HG02588 (cell line): ENCODE results near the gene HES6.

Source experiments
- ATAC-seq: cut with Tn5 transposase; IDR thresholded peaks from one replicate; pipeline ENCODE4 v1.9.1; 2021; ENCODE audit warnings: mild to moderate bottlenecking, moderate library complexity; ENCODE audit not compliant: unreplicated experiment

Gene HES6, protein sequence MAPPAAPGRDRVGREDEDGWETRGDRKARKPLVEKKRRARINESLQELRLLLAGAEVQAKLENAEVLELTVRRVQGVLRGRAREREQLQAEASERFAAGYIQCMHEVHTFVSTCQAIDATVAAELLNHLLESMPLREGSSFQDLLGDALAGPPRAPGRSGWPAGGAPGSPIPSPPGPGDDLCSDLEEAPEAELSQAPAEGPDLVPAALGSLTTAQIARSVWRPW

DNA sequence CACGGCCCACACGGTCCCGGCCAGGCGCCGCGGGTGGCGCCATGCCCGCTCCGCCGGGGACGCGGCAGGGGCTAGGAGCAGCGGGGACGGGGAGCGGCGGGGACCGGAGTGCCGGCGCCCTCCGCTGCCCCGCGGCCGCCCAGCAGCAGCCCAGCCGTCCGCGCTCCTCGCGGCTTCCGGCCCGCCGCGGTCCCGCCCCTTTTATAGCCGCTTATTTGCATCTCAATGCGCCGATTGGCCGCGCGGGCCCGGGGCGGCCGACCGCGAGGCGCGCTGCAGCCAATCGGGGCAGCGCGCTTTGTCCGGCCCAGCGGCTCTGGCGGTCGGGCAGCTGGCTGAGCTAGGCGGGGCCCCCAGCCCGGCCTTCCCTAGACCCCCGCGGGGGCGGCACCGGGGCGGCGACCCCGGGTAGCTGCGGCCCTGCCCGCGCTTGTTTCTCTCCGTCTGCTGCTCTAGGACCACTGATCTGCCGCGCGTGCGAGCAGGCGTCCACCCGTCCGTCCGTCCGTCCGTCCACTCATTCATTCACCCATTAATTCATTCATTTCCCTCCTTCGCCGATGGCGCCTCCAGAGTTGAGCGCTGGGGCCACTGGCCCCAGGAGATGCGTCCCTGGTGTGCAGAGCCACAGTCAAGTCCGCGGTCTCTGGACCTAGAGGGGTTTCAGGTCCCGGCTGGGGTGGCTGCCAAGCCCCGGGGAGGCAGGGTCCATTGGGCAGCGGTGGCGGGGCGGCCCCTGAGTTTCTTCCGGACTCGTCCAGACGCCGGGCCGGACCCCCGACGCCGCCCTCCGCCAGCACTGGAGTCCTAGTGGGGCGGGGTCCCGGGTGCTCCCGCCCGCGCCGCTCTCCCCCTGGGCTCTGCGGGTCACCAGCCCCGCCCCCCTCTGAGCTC, at the start of gene HES6:
TSS of gene HES6 (minus strand) at position 176 of the 894 bp plus-strand sequence. CDS start at position 43, 133 bp downstream.
- ATAC-seq = peak; percentile 87

DNA sequence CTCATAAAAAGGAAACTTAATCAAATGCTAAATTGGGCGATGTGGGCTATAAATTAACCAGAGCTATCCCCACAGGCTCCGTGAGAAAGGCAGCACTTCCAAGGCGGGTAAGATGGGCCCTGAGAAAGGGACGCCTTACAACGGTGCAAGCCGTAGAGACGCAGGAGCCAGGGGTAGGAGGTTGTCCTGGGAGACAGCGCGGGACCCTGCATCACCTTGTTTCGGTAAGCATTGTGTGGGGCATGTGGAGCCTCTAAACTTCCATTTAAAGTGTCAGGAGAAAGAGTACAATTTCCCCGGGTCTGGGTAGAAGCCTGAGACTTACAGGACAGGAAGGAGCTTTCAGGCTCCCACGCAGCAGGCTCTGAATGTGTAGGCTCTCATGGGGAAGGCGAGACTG, 49.7 kb upstream of the HES6 start:
- no peak for ATAC-seq

DNA sequence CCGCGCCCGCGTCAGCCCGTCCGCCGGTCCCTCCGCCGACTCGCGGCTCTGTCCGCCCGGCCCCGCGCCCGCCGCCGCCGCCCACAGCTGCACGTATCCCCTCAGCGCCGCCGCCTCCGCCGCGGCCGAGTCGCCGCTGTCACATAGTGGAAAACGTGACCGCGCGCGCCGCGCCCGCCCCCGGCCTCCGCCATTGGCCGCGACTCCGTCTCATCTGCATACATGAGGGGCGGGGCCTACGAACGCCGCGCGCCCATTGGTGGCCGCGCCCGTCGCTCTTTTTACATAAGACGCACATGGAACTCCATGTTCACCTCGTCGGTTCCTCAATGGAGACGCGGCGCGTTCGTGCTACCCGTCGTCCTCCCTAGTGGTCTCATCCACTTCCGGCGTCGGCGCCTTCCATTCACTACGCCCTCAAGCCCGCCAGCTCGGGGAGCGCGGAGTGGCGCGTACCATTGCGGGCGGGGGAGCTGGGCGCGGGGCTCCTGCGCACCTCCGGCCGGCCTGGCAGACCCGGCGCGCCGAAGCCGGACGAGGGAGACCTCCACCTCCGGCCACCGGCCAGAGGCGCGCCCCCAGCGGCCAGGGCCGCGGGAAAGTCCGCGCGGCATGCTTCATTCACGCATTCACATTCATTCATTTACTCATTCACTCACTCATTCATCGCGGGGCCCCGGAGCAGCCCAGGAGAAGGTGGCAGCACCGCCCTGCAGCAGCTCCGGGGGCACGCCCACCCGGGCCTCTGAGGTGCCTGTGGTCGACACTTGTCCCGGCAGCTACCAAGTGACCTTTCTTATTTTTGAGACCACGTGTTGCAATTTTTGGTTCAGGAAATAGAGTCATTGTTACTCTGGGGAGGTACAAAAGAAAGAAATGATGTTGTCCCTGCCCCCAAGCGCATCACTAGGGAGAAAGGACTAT, 49.1 kb upstream of the HES6 start:
- peak; percentile 90 for ATAC-seq

DNA sequence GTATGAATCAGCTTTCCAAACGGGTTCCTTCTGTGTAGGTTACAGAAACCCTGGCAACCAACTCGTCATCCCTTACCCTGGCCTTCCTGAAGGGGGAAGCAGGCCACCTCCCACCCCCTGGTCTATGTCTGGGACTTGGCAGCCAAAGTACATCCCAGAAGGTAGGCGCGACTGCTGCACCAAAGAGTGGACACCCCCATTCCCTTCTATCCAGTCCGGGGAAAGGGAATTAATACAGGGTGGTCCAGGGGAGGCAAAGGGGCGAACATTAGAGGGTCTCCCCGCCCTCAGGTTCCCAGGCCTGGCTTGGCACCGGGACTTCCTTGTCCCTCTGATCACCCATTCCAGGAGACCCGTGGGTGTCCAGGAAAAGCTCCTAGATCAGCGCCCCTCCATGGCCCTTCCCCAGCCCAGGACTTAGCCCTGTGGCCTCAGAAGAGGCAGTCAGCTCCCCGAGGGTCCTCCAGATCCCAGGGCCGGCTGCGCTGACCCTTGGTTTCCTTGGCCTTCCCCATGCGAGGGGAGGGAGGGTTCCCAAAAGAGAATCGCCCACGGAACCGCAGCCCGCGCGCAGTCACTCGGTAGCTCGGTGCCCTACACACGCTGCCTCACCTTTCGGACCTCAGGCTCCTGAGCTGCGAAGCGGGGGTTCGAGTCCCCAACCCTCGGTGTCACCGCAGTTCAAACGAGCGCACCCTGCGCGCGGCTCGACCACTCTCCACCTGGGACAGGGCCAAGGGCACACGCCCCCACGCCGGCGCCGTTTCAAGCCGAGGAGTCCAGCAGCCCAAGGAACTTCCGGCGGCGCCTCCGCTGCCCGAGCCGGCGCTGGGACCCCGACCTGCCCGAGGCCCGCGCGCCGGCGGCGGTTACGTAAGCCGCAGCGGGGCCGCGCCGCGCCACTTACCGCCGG, 48.2 kb upstream of the HES6 start, which contains the start of gene PER2:
TSS of gene PER2 (minus strand) at position 874 of the 913 bp plus-strand sequence. CDS start 10,674 bp downstream, outside the sequence.
- peak; percentile 39 for ATAC-seq

DNA sequence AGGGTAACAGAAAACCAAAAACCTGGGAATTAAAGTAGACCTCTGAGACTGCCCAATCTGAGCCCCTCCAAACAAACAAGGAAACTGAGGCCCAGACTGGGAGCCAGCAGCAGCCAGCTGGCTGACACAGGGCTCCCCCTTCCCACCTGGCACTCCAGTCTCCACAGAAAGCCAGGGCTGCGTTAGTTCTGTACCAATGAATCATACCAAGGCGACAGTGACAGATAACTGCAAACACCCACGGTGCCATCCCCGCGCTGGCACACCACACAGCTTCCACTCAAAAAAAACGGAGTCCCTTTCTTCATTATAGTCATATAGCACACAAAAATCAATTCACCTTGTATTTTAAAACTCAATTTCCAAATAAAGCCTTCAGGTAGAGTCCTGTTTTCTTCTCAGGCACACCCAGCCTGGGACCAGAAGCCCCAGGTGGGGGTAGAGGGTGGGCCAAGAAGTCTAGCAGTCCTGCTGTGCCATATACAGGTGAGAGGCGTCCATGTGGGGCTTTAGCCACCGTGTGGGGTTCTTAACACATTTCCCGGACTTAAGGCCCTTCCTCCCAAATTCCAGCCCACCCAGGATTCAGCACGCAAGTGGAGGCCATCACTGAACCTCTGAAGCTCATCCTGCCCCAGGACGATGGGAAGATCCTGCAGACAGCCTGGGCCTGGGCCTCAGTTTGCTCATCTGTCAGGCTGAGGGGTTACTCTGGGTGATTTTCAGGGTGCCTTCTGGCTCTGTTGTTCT, 47.3 kb upstream of the HES6 start:
- no peak for ATAC-seq

DNA sequence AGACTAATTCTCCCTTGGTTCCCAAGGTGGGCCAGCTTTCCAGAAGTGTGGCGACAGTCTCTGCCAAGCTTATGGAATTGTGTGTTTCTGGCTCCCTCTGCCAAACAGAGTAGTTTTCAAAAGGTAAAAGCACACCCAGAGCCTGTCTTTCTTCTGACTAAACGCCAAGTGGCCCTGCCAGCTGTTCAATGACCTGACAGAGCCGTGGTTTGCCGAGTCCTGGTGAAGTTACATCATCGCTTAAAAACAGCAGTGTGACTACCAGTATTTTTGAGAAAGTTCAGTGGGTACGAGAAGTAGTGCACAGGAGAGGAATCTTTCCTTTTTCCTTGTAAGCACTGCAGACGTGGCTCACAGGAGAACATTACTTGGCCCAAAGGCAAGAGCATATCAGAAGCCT, 46.7 kb upstream of the HES6 start:
- no peak for ATAC-seq

DNA sequence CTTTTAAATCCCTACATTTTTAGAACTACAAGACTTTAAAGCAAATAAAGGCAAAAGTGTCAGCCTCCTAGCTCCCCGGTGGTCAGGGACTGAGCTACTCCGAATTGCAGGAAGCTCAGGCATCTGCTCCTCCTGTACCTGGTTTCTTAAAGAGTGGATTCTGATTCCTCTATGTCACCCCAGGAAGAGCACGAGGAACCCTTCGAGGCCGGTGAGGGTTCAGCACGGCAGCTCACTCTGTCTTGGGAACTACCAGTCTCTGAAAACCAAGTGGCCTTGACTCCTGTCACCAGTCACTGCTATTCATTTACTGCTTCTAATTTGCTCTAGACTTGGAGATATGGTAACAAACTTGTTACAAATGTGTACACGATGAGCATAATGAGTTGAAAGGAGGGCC, 46.3 kb upstream of the HES6 start:
- ATAC-seq = no peak

DNA sequence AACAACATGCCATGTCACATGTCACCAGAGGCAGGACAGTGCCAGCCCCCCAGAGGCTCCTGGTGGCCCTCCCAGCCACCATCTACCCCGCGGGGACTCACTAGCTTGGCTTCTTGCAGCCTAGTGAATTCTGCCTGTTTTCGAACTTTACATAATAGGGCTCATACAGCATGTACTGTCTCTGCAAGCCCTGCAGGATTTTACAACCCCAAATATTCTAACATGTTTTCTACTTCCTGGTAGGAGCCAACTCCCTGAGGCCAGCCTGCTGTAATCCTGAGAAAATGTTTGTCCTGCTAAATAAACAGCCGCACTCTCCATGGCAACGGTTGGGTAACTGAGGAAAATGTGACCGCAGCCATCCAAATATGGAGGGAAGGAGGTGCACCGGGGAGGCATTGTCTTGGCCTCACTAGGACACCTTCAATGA, 45.8 kb upstream of the HES6 start:
- ATAC-seq = no peak

DNA sequence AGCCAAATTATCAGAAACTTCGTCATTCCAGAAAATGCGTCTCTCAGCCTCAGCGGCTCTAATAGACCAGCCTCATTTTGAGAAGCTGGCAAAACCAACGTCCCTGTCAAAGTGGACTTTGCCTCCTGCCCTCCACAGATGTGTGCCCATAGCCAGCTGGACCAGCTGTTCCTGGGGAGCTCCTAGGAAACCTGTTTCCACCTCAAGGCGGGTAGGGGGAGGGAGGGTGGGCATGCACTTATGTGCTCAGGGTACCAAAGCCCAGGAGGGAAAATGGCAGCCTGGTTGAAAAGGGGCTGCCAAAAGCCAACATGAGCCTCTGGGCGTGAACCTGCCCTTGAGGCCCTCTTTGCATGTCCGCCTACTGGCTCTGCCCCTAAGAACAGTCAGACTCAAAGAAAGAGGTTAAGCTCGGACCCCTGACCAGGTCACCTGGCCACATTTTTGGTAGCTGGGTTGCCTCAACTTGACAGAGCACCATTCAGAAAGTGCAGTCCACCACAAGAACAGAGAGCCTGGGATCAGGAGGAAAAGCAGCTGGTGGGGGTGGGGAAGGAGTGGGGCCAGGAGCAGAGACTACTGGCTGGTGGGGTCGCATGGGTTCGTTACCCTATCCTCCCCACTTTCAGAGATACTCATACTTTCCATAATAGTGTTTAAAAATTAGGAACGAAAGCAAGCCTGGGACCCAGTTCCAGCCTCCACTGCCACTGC, 45.1 kb upstream of the HES6 start:
- ATAC-seq = no peak

DNA sequence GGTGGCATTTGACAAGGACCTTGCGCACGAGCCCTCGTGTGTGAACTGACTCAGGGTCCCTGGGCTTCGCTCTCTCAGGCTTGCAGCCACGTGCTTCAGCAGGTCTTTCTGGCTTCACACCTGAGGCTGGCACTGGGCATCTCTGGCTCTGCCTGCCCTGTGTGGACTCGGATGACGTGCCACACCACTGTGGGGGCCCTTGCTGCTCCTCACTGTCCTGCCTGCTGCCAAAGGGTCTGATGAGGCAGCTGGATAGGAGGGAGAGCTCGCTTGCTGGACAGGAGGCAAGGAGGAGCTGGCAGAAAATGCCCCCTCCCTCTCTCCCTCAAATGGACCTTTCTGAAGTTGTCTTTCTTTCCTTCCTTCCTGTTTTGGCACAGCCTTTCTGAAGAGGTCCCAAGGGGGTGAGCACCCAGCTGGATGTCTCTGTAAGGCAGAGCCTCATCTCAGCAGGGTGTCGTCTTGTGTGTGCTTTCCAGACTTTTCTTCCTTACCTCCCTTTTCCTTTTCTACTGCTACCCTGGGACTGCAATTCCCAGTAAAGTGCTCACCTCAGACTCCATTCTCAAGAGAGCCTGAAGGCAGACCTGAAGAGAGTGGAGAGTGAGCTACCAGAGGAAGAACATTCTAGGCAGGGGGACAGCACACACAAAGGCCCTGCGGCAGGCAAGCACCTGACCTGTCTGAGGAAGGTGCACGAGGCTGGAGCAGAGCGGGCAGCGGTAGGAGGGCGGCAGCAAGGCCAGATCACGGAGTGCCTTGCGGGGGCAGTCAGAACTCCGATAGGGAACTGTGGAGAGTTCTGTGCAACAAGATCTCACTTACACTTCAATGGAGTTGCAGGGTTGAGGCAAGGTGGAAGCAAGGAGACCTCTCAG, 43.3 kb upstream of the HES6 start:
- no peak for ATAC-seq

DNA sequence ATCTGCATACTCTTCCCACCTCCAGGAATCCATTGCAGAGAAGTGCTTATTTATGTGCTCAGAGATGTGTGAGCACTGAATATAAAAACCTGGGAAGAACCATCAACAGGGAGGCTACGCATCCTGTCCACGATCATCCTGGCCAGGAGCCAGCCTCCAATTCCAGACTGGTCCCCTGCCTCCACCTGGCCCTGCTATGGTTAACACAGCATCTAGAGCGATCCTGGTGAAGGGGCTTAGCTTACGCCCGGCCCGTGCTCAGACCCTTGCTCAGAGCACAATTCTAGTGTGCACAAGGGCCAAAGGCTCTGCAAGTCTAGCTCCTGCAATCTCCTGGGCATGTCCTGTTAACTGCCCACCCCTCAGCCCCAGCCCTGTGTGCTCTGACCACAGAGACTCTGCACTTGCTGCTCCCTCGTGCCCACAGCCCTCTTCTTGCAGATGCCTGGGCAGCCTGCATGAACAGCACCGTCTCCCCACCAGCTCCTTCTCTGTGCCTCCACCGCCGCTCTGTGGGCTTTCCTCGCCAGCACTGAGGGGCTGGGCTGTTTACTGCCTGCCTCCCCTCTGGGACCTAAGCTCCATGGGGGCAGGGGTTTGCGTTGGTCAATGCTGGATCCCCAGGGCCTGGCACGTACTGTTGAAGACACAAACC, 42.1 kb upstream of the HES6 start:
- no peak for ATAC-seq

DNA sequence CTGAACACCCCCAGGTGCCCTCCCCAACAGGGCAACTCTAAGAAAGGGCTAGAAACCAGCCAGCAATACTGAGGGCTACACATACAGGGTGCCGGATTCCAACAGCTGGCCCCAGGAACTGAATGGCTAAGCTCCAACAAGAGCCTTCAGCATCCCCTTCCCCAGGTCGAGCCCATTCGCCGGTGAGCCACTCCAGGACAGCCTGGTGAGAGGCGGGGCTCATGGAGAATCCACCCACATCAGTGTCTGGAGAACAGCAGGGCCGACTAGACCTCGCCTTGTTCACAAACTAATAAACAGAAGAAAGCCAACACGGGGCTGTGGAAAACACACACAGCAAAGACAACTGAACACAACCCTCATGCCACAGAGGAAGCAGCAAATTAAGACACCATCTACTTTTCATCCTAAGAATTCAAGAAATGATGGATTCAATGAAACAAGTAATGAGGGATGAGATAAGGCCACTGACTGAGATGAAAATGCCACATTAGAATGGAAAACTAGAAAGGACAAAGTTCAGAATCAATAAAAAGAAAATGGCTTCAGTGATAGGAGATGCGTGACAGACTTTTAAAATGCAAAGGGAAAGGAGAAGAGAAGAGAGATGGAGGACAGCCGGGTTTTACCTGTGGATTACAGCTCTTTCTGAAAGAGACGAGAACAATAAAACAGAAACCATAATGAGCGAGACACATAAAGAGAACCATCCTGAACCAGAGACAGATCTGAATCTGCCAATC, 40.4 kb upstream of the HES6 start:
- ATAC-seq = no peak

DNA sequence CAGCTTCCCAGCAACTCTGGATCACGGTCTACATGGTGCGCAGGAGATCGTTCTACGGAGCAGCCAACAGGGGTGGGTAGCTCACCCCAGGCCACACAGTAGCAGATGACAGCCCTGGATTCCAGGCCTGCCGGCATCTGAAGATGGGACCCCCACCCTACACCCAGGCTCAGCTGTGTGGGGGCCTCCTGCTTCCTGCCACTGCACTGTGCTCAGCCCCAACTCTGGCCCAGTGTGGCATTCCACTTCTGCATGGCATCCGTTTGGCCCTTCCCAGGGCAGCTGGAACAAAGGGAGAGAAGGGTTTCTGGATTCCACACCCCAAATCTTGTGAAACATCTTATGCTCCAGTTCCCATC, 39.5 kb upstream of the HES6 start:
- no peak for ATAC-seq

DNA sequence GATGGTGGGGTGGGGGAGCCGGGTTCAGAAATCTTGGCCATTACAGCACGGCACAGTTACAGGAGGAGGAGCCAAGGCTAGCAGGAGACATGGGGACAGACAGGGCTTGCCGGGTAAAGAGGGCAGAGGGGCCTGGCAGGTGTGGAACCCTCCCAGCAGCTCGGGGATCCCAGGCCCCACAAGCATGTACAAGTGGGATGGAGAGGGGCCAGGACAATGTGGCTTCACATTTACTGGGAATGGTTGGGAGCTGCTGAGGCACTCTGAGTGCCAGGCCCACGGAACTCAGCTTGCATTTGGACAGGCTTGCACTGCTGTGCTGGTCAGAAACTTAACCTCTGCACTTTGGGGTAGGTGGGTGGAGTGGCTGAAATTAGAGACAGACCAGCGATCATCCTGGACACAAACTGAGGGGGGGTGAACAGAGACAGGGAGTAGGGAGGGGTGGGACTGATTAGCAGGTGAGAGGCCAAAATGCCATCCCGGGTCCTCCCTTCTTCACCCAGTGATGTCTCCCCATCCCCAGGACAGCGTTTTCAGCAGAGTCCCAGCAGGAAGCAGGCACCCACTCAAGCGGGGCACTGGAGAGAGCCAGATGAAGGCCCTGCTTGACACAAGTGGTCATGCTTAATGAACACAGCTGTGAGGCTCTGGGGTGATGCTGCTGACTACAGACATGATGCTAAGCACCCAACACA, 38.9 kb upstream of the HES6 start:
- ATAC-seq = no peak

DNA sequence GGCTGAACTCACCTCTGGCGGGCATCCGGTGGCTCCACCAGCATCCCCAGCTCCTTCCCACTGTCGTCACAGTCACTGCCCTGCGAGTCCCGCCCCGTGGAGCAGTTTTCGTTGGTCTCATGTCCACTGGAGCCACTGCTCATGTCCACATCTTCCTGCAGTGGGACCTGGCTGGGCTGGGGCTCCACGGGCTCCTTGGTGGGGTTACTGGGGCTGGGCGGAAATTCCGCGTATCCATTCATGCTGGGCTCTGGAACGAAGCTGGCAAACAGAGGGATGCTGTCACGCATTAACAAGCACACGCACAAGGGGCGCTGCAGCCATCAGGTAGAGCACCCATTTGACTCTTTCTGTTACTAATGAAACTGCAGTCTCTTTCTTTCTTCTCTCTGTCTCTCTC, 37.9 kb upstream of the HES6 start:
- no peak for ATAC-seq
